ENCODE results near the gene MIGA2. TPM values are rescaled to one million over a fixed set of nuclear protein-coding genes. Genes with fewer than 3 reads are reported as not detected.

The MIGA2 gene
- total and polyA plus RNA-seq, 9 of the 15 experiments (the other 6 are each of a cell fraction or from before 2014, with no cell fraction given) = 0.15 to 54.1 (median 18.0) TPM

DNA sequence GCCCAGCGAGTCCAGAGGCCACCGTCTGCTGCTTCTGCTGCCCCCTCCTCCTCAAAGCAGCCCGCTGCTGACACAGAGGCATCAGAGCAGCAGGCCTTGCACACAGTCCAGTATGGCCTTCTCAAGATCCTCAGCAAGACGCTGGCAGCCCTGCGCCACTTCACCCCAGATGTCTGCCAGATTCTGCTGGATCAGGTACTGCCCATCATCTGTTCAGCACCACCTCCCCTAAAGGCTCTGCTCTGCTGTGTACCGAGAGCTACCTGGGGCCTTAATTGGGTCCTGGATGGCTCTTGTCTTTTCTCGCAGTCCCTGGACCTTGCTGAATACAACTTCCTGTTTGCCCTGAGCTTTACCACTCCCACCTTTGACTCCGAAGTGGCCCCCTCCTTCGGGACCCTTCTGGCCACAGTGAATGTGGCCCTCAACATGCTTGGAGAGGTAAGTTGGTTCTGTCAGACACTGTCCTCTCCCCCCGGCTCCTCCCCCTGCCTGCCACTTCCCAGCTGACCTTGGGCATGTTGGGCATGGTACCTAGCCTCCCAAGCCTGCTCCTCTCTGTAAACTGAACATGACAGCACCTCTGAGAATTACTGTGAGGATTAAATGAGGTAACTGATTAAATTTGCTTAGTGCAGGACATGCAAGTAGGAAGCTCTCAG is 31.0 kb upstream of the MIGA2 start:
- ChIA-PET POLR2A (interaction anchor here (0.5 to 1.7 kb wide), 10 partner anchors 9 to 923 kb away, joined by 3 to 7 read pairs (median 3); no protein-coding TSS in a partner anchor), CTCF (ENCODE audit: low intra/inter-chr PET ratio) (interaction anchor here (0.6 kb wide), 1 partner anchor 297 kb away, joined by 3 read pairs; no protein-coding TSS in a partner anchor)
- no peak overlapping the region for H2AFZ ChIP-seq (ENCODE audit: low read depth, low read length)
- peaks cover 17% of the 10 kb centered on the region for H4K20me1 ChIP-seq (replicated peaks; ENCODE audit: control insufficient read depth, insufficient read depth, low read length)
- BruUV-seq (replicated peaks) = no TSS peak
- ATAC-seq = no peak
- no peak overlapping the region for H3K4me3 ChIP-seq
- H3K79me2 ChIP-seq (ENCODE audit: control insufficient read depth, insufficient read depth, low read length) = no peaks in the 10 kb centered on the region
- no peaks in the 10 kb centered on the region for H3K27me3 ChIP-seq (ENCODE audit: control insufficient read depth in 2 of 2, insufficient read depth in 2 of 2, low read length in 2 of 2)
- peaks cover 93% of the 10 kb centered on the region for H3K36me3 ChIP-seq (ENCODE audit: control insufficient read depth, insufficient read depth, low read length)
- H3K9ac ChIP-seq (ENCODE audit: insufficient read depth in 1 of 2, low read depth in 2 of 2, low read length in 2 of 2) = no peak overlapping the region
- in situ Hi-C loops (cut with MboI) (no loop called here), intact Hi-C loops (cut with micrococcal nuclease) (loop anchor here (5.0 kb wide), 1 partner anchor 273 kb away; no protein-coding TSS in a partner anchor)
- 94% methylated on average over 10 of the region's 10 CpGs for WGBS (ENCODE audit: insufficient coverage, low coverage, missing lambda C conversion rate)
- FAIRE-seq = no peak
- no peak overlapping the region for H3K4me2 ChIP-seq (ENCODE audit: insufficient read depth, low read length)
- H3K4me1 ChIP-seq (replicated peaks in 1 of 2; ENCODE audit: control insufficient read depth in 2 of 2, insufficient read depth in 2 of 2, low read length in 2 of 2) = peaks cover 0 to 33% of the 10 kb centered on the region in 2 experiments; a peak in 3 of 5 replicates
- no peak for DNase-seq (ENCODE audit: extremely low read depth in 1 of 4, low spot score in 3 of 4)
- no peaks in the 10 kb centered on the region for H3K9me3 ChIP-seq (replicated peaks; ENCODE audit: control insufficient read depth, insufficient read depth, low read depth, low read length)
- H3K27ac ChIP-seq (ENCODE audit: extremely low read depth, low read depth, low read length) = 0 out of 3 replicates have a peak overlapping the region, but pooled peaks have one; percentile 6
- H3K9me1 ChIP-seq (ENCODE audit: control insufficient read depth, insufficient read depth, low read length) = no peaks in the 10 kb centered on the region
- peak; percentile 62 for TF ChIP-seq RBM22 (IDR thresholded peaks at IDR 0.05; ENCODE audit: low read depth, low read length, poor library complexity, severe bottlenecking)
- TF ChIP-seq, protein P1, sequence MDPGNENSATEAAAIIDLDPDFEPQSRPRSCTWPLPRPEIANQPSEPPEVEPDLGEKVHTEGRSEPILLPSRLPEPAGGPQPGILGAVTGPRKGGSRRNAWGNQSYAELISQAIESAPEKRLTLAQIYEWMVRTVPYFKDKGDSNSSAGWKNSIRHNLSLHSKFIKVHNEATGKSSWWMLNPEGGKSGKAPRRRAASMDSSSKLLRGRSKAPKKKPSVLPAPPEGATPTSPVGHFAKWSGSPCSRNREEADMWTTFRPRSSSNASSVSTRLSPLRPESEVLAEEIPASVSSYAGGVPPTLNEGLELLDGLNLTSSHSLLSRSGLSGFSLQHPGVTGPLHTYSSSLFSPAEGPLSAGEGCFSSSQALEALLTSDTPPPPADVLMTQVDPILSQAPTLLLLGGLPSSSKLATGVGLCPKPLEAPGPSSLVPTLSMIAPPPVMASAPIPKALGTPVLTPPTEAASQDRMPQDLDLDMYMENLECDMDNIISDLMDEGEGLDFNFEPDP (CRISPR knock-in tag; IDR thresholded peaks at IDR 0.05) = no peak
- no peak for TF ChIP-seq ZFP30 (CRISPR knock-in tag; IDR thresholded peaks at IDR 0.05; ENCODE audit: borderline replicate concordance)
- peak; percentile 28; the same call in 1 of the 2 replicates for TF ChIP-seq POLR2A (conservative IDR thresholded peaks at IDR 0.05)
- no peak for TF ChIP-seq ETS1 (conservative IDR thresholded peaks at IDR 0.05; ENCODE audit: control insufficient read depth, low read depth, low read length)
- TF ChIP-seq POLR2AphosphoS2 (IDR thresholded peaks at IDR 0.05; ENCODE audit: low read length) = 0 out of 2 replicates have a peak, but pooled peaks have one; percentile 52
- TF ChIP-seq, protein P2, sequence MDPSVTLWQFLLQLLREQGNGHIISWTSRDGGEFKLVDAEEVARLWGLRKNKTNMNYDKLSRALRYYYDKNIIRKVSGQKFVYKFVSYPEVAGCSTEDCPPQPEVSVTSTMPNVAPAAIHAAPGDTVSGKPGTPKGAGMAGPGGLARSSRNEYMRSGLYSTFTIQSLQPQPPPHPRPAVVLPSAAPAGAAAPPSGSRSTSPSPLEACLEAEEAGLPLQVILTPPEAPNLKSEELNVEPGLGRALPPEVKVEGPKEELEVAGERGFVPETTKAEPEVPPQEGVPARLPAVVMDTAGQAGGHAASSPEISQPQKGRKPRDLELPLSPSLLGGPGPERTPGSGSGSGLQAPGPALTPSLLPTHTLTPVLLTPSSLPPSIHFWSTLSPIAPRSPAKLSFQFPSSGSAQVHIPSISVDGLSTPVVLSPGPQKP (CRISPR knock-in tag; IDR thresholded peaks at IDR 0.05) = no peak
- no peak for TF ChIP-seq ZBTB11 (CRISPR knock-in tag; IDR thresholded peaks at IDR 0.05)
- no peak for TF ChIP-seq HINFP (tag; conservative IDR thresholded peaks at IDR 0.05; ENCODE audit: low read depth)
- no peak for TF ChIP-seq KLF10 (CRISPR knock-in tag; IDR thresholded peaks at IDR 0.05)
